Colonic mucosa (tissue), 4 donors: ENCODE results near the gene AFMID. TPM values are rescaled to one million over a fixed set of nuclear protein-coding genes. Genes with fewer than 3 reads are reported as not detected.
"Not testable (repeated sequence)": the region's sequence is repeated elsewhere in the genome, so short reads cannot be mapped to it uniquely, and the experiment has no call there.

Experiments
- DNase-seq: peaks from one replicate; pipeline ENCODE4 v3.0.0-alpha.2; 2020
- H3K27ac ChIP-seq: fragments of 200-600 bp; one replicate; pipeline ENCODE4 v1.8.0; 2021
- H3K27me3 ChIP-seq: fragments of 200-600 bp; one replicate; pipeline ENCODE4 v1.8.0; 2021
- H3K36me3 ChIP-seq: fragments of 200-600 bp; one replicate; pipeline ENCODE4 v1.8.0; 2021
- H3K4me1 ChIP-seq: fragments of 200-600 bp; one replicate; pipeline ENCODE4 v1.8.0; 2021; ENCODE audit warnings: mild to moderate bottlenecking
- H3K4me3 ChIP-seq: fragments of 200-600 bp; one replicate; pipeline ENCODE4 v1.8.0; 2021
- H3K9ac ChIP-seq, 2 donors: one replicate each; pipeline ENCODE4 v1.7.0; 2013; ENCODE audit warnings: control low read depth in 2 of 2, low read depth in 2 of 2, low read length in 2 of 2
- H3K9me3 ChIP-seq: fragments of 200-600 bp; one replicate; pipeline ENCODE4 v1.8.0; 2021
- intact Hi-C: fragments of 100-400 bp; cut with DNase I; formaldehyde crosslinking; loops from one replicate; pipeline ENCODE4 v1.14.1; 2022
- total RNA-seq, 2 donors: library from RNA; stranded (reverse); fragmentation: NEBNext Ultra II Directional in 1 of 2; extraction: Animal tissue kit (Norgen Biotek cat#: 25700) in 1 of 2; gene quantifications; one replicate each; pipeline ENCODE4 v1.2.1, GENCODE V29; 2021
- TF ChIP-seq, protein P1 (sequence below): fragments of 200-600 bp; IDR thresholded peaks from one replicate; pipeline ENCODE4 v1.8.0; 2022; ENCODE audit warnings: antibody characterized with exemption, mild to moderate bottlenecking
- donor health status: healthy.
- donor health status: DM: no; HTN: no; CAD: no.
- donor health status: DM: no; HTN: no; CAD: no.

AFMID gene
- total RNA-seq, 2 donors from 2014 or later: 30.6 to 33.3 TPM

DNA sequence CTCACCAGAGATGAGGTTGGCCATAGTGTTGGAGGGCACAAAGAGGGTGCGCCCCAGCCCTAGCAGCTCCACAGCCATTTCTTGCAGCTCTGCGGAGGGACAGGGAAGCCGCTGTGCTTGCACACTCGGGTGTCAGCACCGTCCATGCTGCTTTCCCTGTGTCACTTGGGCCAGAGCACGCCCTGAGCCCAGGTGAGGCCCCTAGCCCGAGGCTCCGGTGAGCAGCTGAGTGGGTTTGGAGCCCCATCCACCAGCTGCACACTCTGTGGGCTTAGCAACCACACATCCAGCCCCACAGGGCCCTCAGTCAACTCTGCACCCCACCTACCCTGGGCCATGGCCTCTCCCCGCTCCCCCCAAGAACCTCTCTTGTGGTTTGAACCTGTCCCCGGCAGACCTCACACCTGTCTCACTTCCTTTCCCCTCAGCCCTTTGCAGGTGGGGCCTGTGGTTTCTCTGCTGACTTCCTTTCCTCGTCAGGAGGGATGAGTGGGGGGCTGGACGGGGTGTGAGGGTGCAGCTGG lies 65.0 kb downstream of the AFMID start:
- Histone ChIP-seq H3K9me3 (no peaks in the 10 kb centered on the region), H3K4me3 (no peak overlapping the region), H3K27me3 (no peaks in the 10 kb centered on the region), H3K9ac (peak overlapping the region in 1 of 2 donors; percentile 59), H3K4me1 (peaks cover 12% of the 10 kb centered on the region), H3K27ac (peak overlapping the region; percentile 62), H3K36me3 (no peaks in the 10 kb centered on the region)
- peak; percentile 42 for DNase-seq
- TF ChIP-seq, protein P1, sequence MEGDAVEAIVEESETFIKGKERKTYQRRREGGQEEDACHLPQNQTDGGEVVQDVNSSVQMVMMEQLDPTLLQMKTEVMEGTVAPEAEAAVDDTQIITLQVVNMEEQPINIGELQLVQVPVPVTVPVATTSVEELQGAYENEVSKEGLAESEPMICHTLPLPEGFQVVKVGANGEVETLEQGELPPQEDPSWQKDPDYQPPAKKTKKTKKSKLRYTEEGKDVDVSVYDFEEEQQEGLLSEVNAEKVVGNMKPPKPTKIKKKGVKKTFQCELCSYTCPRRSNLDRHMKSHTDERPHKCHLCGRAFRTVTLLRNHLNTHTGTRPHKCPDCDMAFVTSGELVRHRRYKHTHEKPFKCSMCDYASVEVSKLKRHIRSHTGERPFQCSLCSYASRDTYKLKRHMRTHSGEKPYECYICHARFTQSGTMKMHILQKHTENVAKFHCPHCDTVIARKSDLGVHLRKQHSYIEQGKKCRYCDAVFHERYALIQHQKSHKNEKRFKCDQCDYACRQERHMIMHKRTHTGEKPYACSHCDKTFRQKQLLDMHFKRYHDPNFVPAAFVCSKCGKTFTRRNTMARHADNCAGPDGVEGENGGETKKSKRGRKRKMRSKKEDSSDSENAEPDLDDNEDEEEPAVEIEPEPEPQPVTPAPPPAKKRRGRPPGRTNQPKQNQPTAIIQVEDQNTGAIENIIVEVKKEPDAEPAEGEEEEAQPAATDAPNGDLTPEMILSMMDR: no peak
- intact Hi-C loops: no loop called here

GRCh38 chr17:78252701-78253635 lies 65.8 kb downstream of the AFMID start:
- DNase-seq: peak; percentile 25
- H3K4me3 ChIP-seq: no peak overlapping the region
- intact Hi-C loops: no loop called here
- no peaks in the 10 kb centered on the region for H3K9me3 ChIP-seq
- H3K27ac ChIP-seq: no peak overlapping the region
- H3K9ac ChIP-seq: peak overlapping the region in 1 of 2 donors; percentile 59
- TF ChIP-seq, protein P1: no peak
- H3K4me1 ChIP-seq: peaks cover 12% of the 10 kb centered on the region
- H3K36me3 ChIP-seq: no peaks in the 10 kb centered on the region
- H3K27me3 ChIP-seq: no peaks in the 10 kb centered on the region

DNA sequence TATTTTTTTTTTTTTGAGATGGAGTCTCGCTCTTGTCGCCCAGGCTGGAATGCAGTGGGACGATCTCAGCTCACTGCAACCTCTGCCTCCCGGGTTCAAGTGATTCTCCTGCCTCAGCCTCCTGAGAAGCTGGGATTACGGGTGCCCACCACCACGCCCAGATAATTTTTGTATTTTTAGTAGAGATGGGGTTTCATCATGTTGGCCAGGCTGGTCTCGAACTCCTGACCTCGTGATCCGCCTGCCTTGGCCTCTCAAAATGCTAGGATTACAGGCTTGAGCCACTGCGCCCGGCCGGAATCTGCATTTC lies 66.4 kb downstream of the AFMID start:
- H3K9me3 ChIP-seq, DNase-seq, H3K36me3 ChIP-seq, intact Hi-C loops, H3K27ac ChIP-seq, H3K27me3 ChIP-seq: not testable (repeated sequence)
- Histone ChIP-seq H3K4me1 (peaks cover 16% of the 10 kb centered on the region), H3K4me3 (peak overlapping the region; percentile 99), H3K9ac (peak overlapping the region; percentile 86 to 95)

GRCh38 chr17:78253946-78254672 lies 66.9 kb downstream of the AFMID start:
- Histone ChIP-seq H3K9me3 (no peaks in the 10 kb centered on the region), H3K4me1 (peaks cover 16% of the 10 kb centered on the region), H3K36me3 (no peaks in the 10 kb centered on the region), H3K4me3 (peak overlapping the region; percentile 99), H3K9ac (peak overlapping the region; percentile 86 to 95), H3K27me3 (no peaks in the 10 kb centered on the region), H3K27ac (peak overlapping the region; percentile 83)
- TF ChIP-seq, protein P1: no peak
- intact Hi-C loops: no loop called here
- peak; percentile 90 for DNase-seq

DNA sequence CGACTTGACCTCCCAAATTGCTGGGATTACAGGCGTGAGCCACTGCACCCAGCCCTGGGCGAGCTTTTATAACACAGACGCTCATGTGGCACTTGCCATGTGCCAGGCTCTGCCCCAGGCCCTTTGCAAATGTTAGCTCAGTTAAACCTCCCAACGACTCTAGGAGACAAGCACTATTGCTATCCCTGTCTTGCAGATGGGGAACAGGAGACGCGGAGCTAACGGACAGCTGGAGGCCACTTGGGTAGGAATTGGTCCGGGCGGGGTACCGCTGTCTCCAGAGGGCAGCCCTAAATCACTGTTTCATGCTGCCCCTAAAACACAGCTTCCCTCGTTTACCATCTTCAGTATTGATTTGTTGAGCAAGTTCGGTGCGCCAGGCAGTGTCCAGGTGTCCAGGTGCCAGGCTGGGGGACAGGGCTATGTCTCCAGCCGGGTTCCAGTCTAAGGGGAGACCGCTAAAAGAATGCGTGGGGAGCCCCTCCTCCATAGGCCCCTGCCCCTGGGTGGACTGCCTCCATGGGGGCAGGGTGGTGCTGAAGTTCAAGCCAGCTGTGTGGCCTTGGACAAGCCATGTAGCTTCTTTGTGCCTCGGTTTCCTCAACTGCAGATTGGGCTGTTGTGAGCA lies 68.0 kb downstream of the AFMID start:
- Histone ChIP-seq H3K27me3 (no peaks in the 10 kb centered on the region), H3K36me3 (no peaks in the 10 kb centered on the region), H3K9ac (no peak overlapping the region), H3K9me3 (no peaks in the 10 kb centered on the region), H3K27ac (no peak overlapping the region), H3K4me3 (no peak overlapping the region), H3K4me1 (peaks cover 16% of the 10 kb centered on the region)
- TF ChIP-seq, protein P1: no peak
- intact Hi-C loops: no loop called here
- no peak for DNase-seq
